H1 (cell line): ENCODE results near the gene KLF2. TPM values are rescaled to one million over a fixed set of nuclear protein-coding genes. Genes with fewer than 3 reads are reported as not detected.

Experiments used
- CTCF ChIA-PET: fragments of 300-600 bp; sonication (Branson Sonifier 250); formaldehyde crosslinking; loops from one replicate; lab custom pipeline; 2021; ENCODE audit not compliant: partially characterized antibody; lab: Charles Lee
- POLR2A ChIA-PET: fragments of 300-600 bp; sonication (Branson Sonifier 250); formaldehyde crosslinking; loops from one replicate; lab custom pipeline; 2021; ENCODE audit warnings: inconsistent platforms; ENCODE audit not compliant: partially characterized antibody; lab: Charles Lee
- DNase-seq, 2 experiments: peaks; one replicate each; pipeline versions ENCODE4 v3.0.0 to v3.0.0-alpha.2; 2010 to 2022; ENCODE audit warnings: low spot score in 2 of 2, low read depth in 1 of 2, mixed read lengths in 1 of 2
- FAIRE-seq: peaks from 2 replicates; lab custom pipeline; 2011; peaks lifted over from hg19 to GRCh38; lab: Jason Lieb, UNC
- H2AFZ ChIP-seq: 2 replicates; pipeline ENCODE4 v1.8.1; 2012; ENCODE audit warnings: low read length, inconsistent platforms
- H2AK5ac ChIP-seq: 2 replicates; pipeline ENCODE4 v1.6.1; 2013; ENCODE audit warnings: low read depth, low read length
- H2BK120ac ChIP-seq: replicated peaks from 2 replicates; pipeline ENCODE3; 2013; ENCODE audit warnings: low read depth, low read length, inconsistent platforms
- H2BK12ac ChIP-seq: 2 replicates; pipeline ENCODE4 v1.6.1; 2013; ENCODE audit warnings: low read depth, low read length
- H2BK15ac ChIP-seq: 2 replicates; pipeline ENCODE4 v1.6.1; 2013; ENCODE audit warnings: low read length
- H2BK20ac ChIP-seq: 2 replicates; pipeline ENCODE4 v1.6.1; 2013; ENCODE audit warnings: low read length
- H2BK5ac ChIP-seq: 2 replicates; pipeline ENCODE4 v1.6.1; 2013; ENCODE audit warnings: low read depth, low read length
- H3K14ac ChIP-seq: 2 replicates; pipeline ENCODE4 v1.6.1; 2013; ENCODE audit warnings: inconsistent platforms; ENCODE audit not compliant: insufficient read length
- H3K18ac ChIP-seq: 2 replicates; pipeline ENCODE4 v1.6.1; 2013; ENCODE audit warnings: low read length; ENCODE audit errors: extremely low read depth
- H3K23ac ChIP-seq: 2 replicates; pipeline ENCODE4 v1.6.1; 2013; ENCODE audit warnings: inconsistent platforms; ENCODE audit not compliant: insufficient read length
- H3K23me2 ChIP-seq: 2 replicates; pipeline ENCODE4 v1.6.1; 2013; ENCODE audit warnings: low read depth, low read length
- H3K27ac ChIP-seq: 2 replicates; pipeline ENCODE4 v1.6.1; 2011; ENCODE audit warnings: low read depth, low read length, inconsistent platforms
- H3K27me3 ChIP-seq, 4 experiments: replicated peaks in 1 of 4; 1 replicate in 1 of 4; 2 replicates in 3 of 4; pipeline versions ENCODE4 v1.6.1 to v1.8.1; 2011 to 2013; ENCODE audit warnings: low read length in 3 of 4, mild to moderate bottlenecking in 3 of 4, inconsistent platforms in 2 of 4, mixed read lengths in 2 of 4, moderate library complexity in 1 of 4; ENCODE audit not compliant: control insufficient read depth in 3 of 4, insufficient read depth in 3 of 4; ENCODE audit errors: extremely low read depth in 1 of 4
- H3K36me3 ChIP-seq, 4 experiments: 2 replicates each; pipeline versions ENCODE4 v1.6.1 to v1.8.1; 2011 to 2013; ENCODE audit warnings: mild to moderate bottlenecking in 4 of 4, low read length in 3 of 4, moderate library complexity in 2 of 4, control low read depth in 1 of 4, inconsistent platforms in 1 of 4; ENCODE audit not compliant: insufficient read depth in 4 of 4, control insufficient read depth in 2 of 4
- H3K4ac ChIP-seq: replicated peaks from 2 replicates; pipeline ENCODE3; 2013; ENCODE audit warnings: low read length, low read depth, mixed read lengths, inconsistent platforms; ENCODE audit not compliant: insufficient read length
- H3K4me1 ChIP-seq, 4 experiments: replicated peaks in 1 of 4; 1 replicate in 1 of 4; 2 replicates in 3 of 4; pipeline versions ENCODE4 v1.6.1 to v1.8.1; 2011 to 2013; ENCODE audit warnings: low read length in 3 of 4, inconsistent platforms in 2 of 4, mixed read lengths in 1 of 4; ENCODE audit not compliant: insufficient read depth in 4 of 4, control insufficient read depth in 3 of 4
- H3K4me2 ChIP-seq, 2 experiments: 2 replicates each; pipeline versions ENCODE4 v1.6.1 to v1.8.1; 2011 to 2013; ENCODE audit warnings: low read depth in 2 of 2, low read length in 2 of 2, control low read depth in 1 of 2, inconsistent platforms in 1 of 2, mild to moderate bottlenecking in 1 of 2; ENCODE audit not compliant: insufficient read depth in 1 of 2
- H3K4me3 ChIP-seq, 4 experiments: fragments of 200-600, 300-600 bp in 1 of 4; sonication (generic), shearing (Covaris generic), sonication (Bioruptor Twin) in 1 of 4; 2 replicates each; pipeline versions ENCODE4 v1.5.1 to v1.8.1; 2011 to 2016; ENCODE audit warnings: low read length in 4 of 4, low read depth in 3 of 4, control low read depth in 2 of 4, inconsistent platforms in 2 of 4, mild to moderate bottlenecking in 2 of 4, mixed read lengths in 1 of 4, moderate library complexity in 1 of 4; ENCODE audit not compliant: insufficient read depth in 2 of 4; ENCODE audit errors: extremely low read depth in 1 of 4
- H3K56ac ChIP-seq: replicated peaks from 2 replicates; pipeline ENCODE3; 2013; ENCODE audit warnings: low read depth, mild to moderate bottlenecking, mixed read lengths, low read length, inconsistent platforms; ENCODE audit not compliant: insufficient read length
- H3K79me1 ChIP-seq: 2 replicates; pipeline ENCODE4 v1.6.1; 2013; ENCODE audit warnings: low read depth, low read length, control low read depth
- H3K79me2 ChIP-seq, 2 experiments: 2 replicates each; pipeline versions ENCODE4 v1.6.1 to v1.8.1; 2012 to 2013; ENCODE audit warnings: low read length in 2 of 2, mild to moderate bottlenecking in 2 of 2, inconsistent platforms in 1 of 2; ENCODE audit not compliant: insufficient read depth in 2 of 2, control insufficient read depth in 1 of 2
- H3K9ac ChIP-seq, 4 experiments: replicated peaks in 1 of 4; 1 replicate in 1 of 4; 2 replicates in 3 of 4; pipeline versions ENCODE4 v1.6.1 to v1.8.1; 2011 to 2013; ENCODE audit warnings: low read depth in 3 of 4, low read length in 3 of 4, control low read depth in 2 of 4, mild to moderate bottlenecking in 2 of 4, moderate library complexity in 2 of 4, inconsistent platforms in 1 of 4; ENCODE audit errors: extremely low read depth in 1 of 4
- H3K9me3 ChIP-seq, 2 experiments: 2 replicates each; pipeline versions ENCODE4 v1.6.1 to v1.8.1; 2012 to 2013; ENCODE audit warnings: mild to moderate bottlenecking in 2 of 2, moderate library complexity in 2 of 2, control low read depth in 1 of 2, inconsistent platforms in 1 of 2, low read depth in 1 of 2, low read length in 1 of 2, mixed read lengths in 1 of 2; ENCODE audit not compliant: insufficient read depth in 2 of 2
- H4K20me1 ChIP-seq, 2 experiments: replicated peaks in 1 of 2; 2 replicates each; pipeline versions ENCODE3 to v1.8.1; 2011 to 2013; ENCODE audit warnings: inconsistent platforms in 2 of 2, low read length in 2 of 2, mild to moderate bottlenecking in 1 of 2; ENCODE audit not compliant: insufficient read depth in 2 of 2, control insufficient read depth in 1 of 2
- H4K5ac ChIP-seq: 2 replicates; pipeline ENCODE4 v1.6.1; 2013; ENCODE audit warnings: low read length, low read depth, mixed read lengths, inconsistent platforms; ENCODE audit not compliant: insufficient read length
- H4K8ac ChIP-seq: 2 replicates; pipeline ENCODE4 v1.8.0; 2013; ENCODE audit warnings: mild to moderate bottlenecking, moderate library complexity, low read length, inconsistent platforms; ENCODE audit not compliant: insufficient read depth; ENCODE audit errors: extremely low read depth
- H4K91ac ChIP-seq: replicated peaks from 2 replicates; pipeline ENCODE3; 2013; ENCODE audit warnings: low read length, mixed read lengths, inconsistent platforms; ENCODE audit not compliant: insufficient read length
- ATF2 ChIP-seq: IDR thresholded peaks from 2 replicates; pipeline ENCODE4 v1.6.1; 2012; ENCODE audit warnings: low read length, inconsistent platforms
- ATF3 ChIP-seq: IDR thresholded peaks from 2 replicates; pipeline ENCODE4 v1.6.1; 2011; ENCODE audit warnings: low read depth, mild to moderate bottlenecking, low read length; ENCODE audit not compliant: insufficient read depth
- CTBP2 ChIP-seq: IDR thresholded peaks from 2 replicates; pipeline ENCODE4 v1.7.0; 2011; ENCODE audit warnings: borderline replicate concordance, mild to moderate bottlenecking, moderate library complexity, mixed read lengths, low read length; ENCODE audit not compliant: insufficient read depth, insufficient read length
- EP300 ChIP-seq, 2 experiments: IDR thresholded peaks; 1 replicate in 1 of 2; 2 replicates in 1 of 2; pipeline ENCODE4 v1.6.1; 2011 to 2012; ENCODE audit warnings: low read depth in 2 of 2, low read length in 2 of 2, mild to moderate bottlenecking in 2 of 2, borderline replicate concordance in 1 of 2, inconsistent platforms in 1 of 2, moderate library complexity in 1 of 2
- KDM1A ChIP-seq: fragments of 200-600, 300-600 bp; sonication (generic); IDR thresholded peaks from 2 replicates; pipeline ENCODE4 v1.7.1; 2016; ENCODE audit warnings: mild to moderate bottlenecking, low read length, borderline replicate concordance
- KDM5A ChIP-seq: fragments of 200-600 bp; IDR thresholded peaks from 2 replicates; pipeline ENCODE4 v1.7.1; 2012; ENCODE audit warnings: mild to moderate bottlenecking, low read length, inconsistent platforms, mixed read lengths
- SIX5 ChIP-seq: IDR thresholded peaks from 2 replicates; pipeline ENCODE4 v1.6.1; 2011; ENCODE audit warnings: mild to moderate bottlenecking, low read depth, low read length
- SP1 ChIP-seq: IDR thresholded peaks from 2 replicates; pipeline ENCODE4 v1.6.1; 2011; ENCODE audit warnings: low read depth, low read length
- SUZ12 ChIP-seq: fragments of 200-600 bp; sonication (generic); IDR thresholded peaks from 2 replicates; pipeline ENCODE4 v1.6.1; 2012; ENCODE audit warnings: mild to moderate bottlenecking, inconsistent platforms, low read length, moderate library complexity, mixed read lengths
- TBP ChIP-seq: IDR thresholded peaks from 2 replicates; pipeline ENCODE4 v1.6.1; 2011; ENCODE audit warnings: low read depth, low read length, improper control_type of control experiment
- WGBS, 2 experiments: shearing (Covaris generic) in 1 of 2; methylation state at CpG; one replicate each; pipeline versions ENCODE4 v1.1.6 to v1.1.7; 2013 to 2015; ENCODE audit warnings: low lambda C conversion rate in 2 of 2, mixed read lengths in 2 of 2, inconsistent platforms in 1 of 2, low coverage in 1 of 2, missing lambda C conversion rate in 1 of 2; ENCODE audit not compliant: insufficient replicate concordance in 2 of 2, insufficient coverage in 1 of 2, insufficient read length in 1 of 2; ENCODE audit errors: extremely low coverage in 1 of 2, missing lambda C conversion rate in 1 of 2; 5-methylcytosine and 5-hydroxymethylcytosine counted together
- polyA plus RNA-seq, 7 experiments: library from polyadenylated mRNA; depleted of rRNA in 3 of 7; stranded (reverse) in 5 of 7; unstranded in 2 of 7; fragments of >200 nt in 5 of 7; fragments of 200-250 nt in 2 of 7; gene quantifications; 1 replicate in 5 of 7; 2 replicates in 1 of 7; 4 replicates in 1 of 7; pipeline versions ENCODE4 v1.2.1 to v1.2.3, GENCODE V29; 2011 to 2013; ENCODE audit warnings: missing spikeins in 2 of 7, mixed read lengths in 2 of 7
- total RNA-seq: library from RNA; stranded (reverse); fragmentation: NEBNext Ultra II Directional; extraction: Animal tissue kit (Norgen Biotek cat#: 25700); gene quantifications from 2 replicates; pipeline ENCODE4 v1.2.1, GENCODE V29; 2021

KLF2 gene
- total and polyA plus RNA-seq, 2 of the 8 experiments (the other 6 are each of a cell fraction or from before 2014, with no cell fraction given): 0.19 to 0.33 TPM

GRCh38 chr19:16364231-16364865 is 39.7 kb downstream of the KLF2 start:
- no peak overlapping the region for H2AK5ac ChIP-seq
- H2BK120ac ChIP-seq: no peak overlapping the region
- H3K27me3 ChIP-seq: no peaks in the 10 kb centered on the region
- no peak overlapping the region for H2BK12ac ChIP-seq
- no peak overlapping the region for H4K91ac ChIP-seq
- no peak overlapping the region for H3K23ac ChIP-seq
- DNase-seq (no peak), FAIRE-seq (no peak)
- peaks cover 1 to 9% of the 10 kb centered on the region in 2 experiments for H4K20me1 ChIP-seq
- peak overlapping the region; percentile 58; the same call in 1 of the 2 replicates for H4K8ac ChIP-seq
- ChIA-PET CTCF (interaction anchor here (0.9 to 6.0 kb wide), 6 partner anchors 12 to 117 kb away, joined by 3 to 37 read pairs (median 5); no protein-coding TSS in a partner anchor), POLR2A (interaction anchor here (0.9 to 1.9 kb wide), 3 partner anchors 10 to 12 kb away, joined by 3 to 6 read pairs (median 4); no protein-coding TSS in a partner anchor)
- no peaks in the 10 kb centered on the region; a peak in 3 of 8 replicates for H3K36me3 ChIP-seq
- H3K79me1 ChIP-seq: peaks cover 6% of the 10 kb centered on the region
- no peak overlapping the region for H3K4ac ChIP-seq
- no peak overlapping the region for H3K4me2 ChIP-seq
- H2AFZ ChIP-seq: no peak overlapping the region
- no peak overlapping the region for H3K18ac ChIP-seq
- no peak overlapping the region for H3K56ac ChIP-seq
- H2BK15ac ChIP-seq: no peak overlapping the region
- H4K5ac ChIP-seq: no peak overlapping the region
- H3K4me3 ChIP-seq: no peak overlapping the region
- no peak overlapping the region for H2BK20ac ChIP-seq
- peaks cover 0 to 6% (median 1%) of the 10 kb centered on the region in 4 experiments; a peak in 3 of 7 replicates for H3K4me1 ChIP-seq
- H2BK5ac ChIP-seq: no peak overlapping the region
- H3K79me2 ChIP-seq: no peaks in the 10 kb centered on the region
- H3K9ac ChIP-seq: no peak overlapping the region
- H3K27ac ChIP-seq: no peak overlapping the region
- no peak overlapping the region for H3K14ac ChIP-seq
- 0 out of 2 replicates have a peak, but pooled peaks cover 7% of the 10 kb centered on the region for H3K23me2 ChIP-seq
- no peaks in the 10 kb centered on the region for H3K9me3 ChIP-seq
- WGBS, 2 experiments: 91% methylated on average over 16 of the region's 22 CpGs; no CpG with 5 or more reads in 1 of the 2 experiments
- no peak for TF ChIP-seq KDM5A
- TF ChIP-seq EP300 (IDR thresholded peaks at IDR 0.05; ENCODE audit: borderline replicate concordance in 1 of 2, low read depth in 2 of 2, low read length in 2 of 2): no peak
- TF ChIP-seq KDM1A: no peak
- TF ChIP-seq SIX5: no peak
- TF ChIP-seq CTBP2: no peak
- no peak for TF ChIP-seq ATF2
- no peak for TF ChIP-seq ATF3
- no peak for TF ChIP-seq SP1
- no peak for TF ChIP-seq TBP
- TF ChIP-seq SUZ12: no peak
